HL-60/S4 treated with retinoic acid at 250 ng/mL for 4 days and 3 days (cell line): ENCODE results near the gene TEX54.

Source experiments
- in situ Hi-C: fragments of 300-500 bp; cut with MboI; formaldehyde crosslinking; loops from 2 replicates; pipeline ENCODE4 v1.7.0; 2022; ENCODE audit warnings: low sequenced_read_pairs

TEX54 gene

DNA sequence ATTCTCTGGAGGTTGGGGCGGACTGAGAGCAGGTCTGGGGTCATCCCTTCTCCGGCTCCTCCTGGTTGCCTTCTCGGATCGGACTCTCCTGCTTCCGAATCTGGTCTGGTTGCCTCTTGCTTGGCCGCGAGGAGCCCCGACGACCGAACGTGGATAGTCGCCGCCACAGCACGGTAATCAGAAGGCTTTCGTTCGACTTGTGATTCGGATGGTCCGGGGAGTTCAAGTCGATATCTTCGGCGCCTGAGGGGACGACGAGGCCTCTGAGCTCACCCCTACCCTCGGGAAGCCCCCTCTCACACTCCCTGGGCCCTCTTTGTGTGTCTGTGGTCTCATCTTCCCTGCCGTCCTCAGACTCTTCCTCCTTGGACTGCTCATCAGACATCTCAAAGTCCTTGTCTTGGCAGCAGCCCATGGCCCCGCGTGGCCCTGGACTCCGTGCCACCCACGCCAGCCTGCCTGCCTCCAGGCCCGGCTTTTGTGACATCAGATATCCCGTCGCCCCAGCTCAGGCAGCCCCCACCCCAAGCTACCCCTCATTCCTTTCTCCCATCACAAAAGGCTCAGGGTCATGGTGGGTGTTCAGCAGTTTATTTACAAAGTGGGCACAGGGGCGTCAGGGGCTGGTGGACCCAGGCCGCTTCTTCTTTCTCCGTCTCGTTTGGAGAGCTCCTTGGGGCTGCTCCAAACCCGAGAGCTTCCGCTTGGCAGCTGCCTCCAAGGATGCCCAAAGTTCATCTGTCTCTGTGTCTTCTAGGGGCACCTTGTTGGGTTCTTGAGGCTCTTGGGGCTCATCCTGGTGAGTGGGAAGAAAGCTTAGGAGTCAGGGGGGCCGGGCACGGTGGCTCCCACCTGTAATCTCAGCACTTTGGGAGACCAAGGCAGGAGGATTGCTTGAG is at the start of gene TEX54:
Gene TEX54, minus strand, starts transcription at position 506 of the 899 bp plus-strand sequence.
- in situ Hi-C loops: no loop called here

DNA sequence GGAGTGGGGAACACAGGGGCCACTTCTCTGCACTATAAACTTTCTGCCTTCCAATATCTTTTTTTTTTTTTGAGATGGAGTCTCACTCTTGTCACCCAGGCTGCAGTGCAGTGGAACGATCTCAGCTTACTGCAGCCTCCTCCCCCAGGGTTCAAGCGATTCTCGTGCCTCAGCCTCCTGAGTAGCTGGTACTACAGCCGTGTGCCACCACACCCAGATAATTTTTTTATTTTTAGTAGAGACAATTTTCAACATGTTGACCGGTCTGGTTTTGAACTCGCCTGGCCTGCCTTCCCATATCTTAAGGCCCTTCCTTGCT is 49.7 kb upstream of the TEX54 start:
- in situ Hi-C loops: no loop called here

DNA sequence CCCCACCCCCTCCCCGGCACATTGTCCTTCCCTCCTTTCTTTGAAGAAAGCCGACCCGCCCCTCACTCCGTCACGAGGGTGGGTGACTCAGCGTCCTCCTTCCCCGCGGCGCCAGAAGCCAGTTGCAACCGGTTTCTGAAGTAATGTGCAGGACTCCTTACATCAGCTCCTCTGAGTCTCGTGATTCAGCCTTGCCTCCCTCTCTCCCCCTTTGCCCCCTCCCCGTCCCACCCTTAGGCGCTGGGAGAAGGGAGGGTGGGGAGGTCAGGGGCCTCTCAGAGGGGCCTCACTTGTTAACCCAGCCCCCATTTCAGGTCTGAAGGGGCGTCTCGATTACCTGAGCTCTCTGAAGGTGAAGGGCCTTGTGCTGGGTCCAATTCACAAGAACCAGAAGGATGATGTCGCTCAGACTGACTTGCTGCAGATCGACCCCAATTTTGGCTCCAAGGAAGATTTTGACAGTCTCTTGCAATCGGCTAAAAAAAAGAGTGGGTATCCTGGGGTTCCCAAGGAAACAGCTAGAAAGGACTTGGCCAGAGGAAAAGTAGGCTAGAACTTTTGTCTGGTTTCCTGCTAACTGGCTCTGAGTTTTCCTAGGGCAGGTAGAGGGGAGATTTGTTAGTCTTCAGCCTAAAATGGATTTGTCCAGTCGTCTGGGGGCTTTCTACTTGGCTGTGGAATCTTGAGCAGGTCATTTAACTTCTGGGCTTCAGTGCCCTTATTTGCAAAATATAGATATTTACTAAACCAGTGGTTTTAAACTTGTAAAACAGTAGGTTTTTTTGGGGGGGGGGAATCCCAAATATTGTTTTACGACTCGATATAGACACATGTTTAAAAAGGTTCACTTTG is 49.2 kb upstream of the TEX54 start:
- in situ Hi-C loops: no loop called here

DNA sequence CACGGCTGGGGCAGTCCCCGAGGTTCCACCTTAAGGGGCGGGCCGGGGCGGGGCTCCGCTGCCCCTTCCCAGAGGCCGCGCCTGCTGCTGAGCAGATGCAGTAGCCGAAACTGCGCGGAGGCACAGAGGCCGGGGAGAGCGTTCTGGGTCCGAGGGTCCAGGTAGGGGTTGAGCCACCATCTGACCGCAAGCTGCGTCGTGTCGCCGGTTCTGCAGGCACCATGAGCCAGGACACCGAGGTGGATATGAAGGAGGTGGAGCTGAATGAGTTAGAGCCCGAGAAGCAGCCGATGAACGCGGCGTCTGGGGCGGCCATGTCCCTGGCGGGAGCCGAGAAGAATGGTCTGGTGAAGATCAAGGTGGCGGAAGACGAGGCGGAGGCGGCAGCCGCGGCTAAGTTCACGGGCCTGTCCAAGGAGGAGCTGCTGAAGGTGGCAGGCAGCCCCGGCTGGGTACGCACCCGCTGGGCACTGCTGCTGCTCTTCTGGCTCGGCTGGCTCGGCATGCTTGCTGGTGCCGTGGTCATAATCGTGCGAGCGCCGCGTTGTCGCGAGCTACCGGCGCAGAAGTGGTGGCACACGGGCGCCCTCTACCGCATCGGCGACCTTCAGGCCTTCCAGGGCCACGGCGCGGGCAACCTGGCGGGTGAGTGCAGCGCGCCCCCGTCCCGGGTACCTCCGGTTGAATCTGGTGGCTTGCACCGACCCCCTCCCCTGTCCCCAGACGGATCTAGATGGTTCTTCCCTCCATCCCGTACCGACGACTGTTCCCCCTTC is 48.4 kb upstream of the TEX54 start, which contains the start of gene SLC3A2:
Gene SLC3A2, plus strand, starts transcription at position 94 of the 776 bp plus-strand sequence. Its CDS starts 128 bp downstream, at position 222.
- in situ Hi-C loops: no loop called here

DNA sequence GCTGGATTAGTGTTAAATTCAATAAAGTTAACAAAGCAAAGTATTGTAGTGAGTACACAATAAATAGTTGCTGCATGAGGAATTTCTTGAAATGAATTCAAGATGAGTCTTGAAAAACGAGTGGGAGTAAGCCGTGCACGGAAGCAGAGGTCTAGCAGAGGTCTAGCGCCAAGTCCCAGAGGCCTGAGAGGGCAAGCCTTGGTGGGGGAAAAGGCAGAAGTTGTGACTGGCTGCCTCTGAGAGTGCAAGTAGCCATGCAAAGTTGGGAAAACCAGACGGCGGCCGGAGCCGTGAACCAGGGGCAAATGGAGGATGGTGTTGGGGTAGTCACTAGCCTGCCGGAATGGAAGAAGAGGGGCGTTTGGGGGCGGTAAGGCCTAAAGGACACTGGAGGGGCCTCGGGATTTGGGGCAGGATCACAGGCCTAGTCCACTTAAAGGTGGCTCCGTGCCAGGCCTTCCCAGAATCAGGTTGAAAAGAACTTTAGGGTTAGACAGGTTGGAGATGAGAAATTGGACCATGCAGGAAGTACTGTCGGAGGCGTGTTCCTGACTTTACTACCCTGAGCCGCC is 47.7 kb upstream of the TEX54 start:
- in situ Hi-C loops: no loop called here

DNA sequence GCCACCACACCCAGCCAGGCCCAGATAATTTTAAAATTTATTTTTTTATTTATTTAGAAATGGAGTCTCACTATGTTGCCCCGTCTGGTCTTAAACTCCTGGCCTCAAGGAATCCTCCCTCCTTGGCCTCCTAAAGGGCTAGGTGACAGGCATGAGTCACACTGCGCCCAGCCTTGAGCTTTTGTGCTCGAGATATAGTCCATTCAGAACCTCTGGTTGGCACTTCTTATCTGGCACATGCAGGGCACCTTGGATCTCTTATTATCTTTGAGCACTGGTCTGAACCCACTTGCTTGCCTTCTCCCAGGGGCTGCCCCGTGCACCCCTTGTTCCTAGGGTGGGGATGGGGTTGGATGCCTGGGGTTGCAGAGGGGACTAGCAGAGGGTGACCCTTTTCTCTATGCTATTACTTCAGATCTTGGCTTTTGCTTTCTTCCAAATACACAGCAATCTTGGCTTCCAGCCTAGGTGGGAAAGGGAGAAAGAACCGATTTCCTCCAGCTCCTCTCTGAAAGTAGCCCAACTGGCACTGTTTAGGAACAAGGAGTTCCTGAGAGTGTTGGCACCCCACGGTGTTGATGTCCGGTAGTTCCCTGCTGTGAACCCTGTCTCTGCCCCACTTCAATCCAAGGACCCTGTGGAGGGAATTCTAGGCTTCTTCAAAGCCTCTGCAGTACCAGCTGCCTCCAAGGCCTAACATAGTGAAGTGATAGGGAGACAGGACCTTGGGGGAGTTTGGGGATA is 46.8 kb upstream of the TEX54 start:
- in situ Hi-C loops: no loop called here

DNA sequence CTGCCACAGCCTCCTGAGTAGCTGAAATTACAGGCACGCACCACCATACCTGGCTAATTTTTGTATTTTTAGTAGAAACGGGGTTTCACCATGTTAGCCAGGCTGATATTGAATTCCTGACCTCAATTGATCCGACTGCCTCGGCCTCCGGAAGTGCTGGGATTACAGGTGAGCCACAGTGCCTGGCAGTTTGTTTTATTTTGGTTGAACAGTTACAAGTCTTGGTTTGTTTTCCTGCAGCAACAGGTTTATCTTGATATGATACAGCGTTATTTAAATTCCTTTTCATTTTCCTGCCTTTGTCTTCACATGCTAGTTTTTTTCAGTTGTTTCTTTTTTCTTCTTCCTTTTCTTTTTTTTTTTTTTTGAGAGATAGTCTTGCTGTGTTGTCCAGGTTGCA is 44.1 kb upstream of the TEX54 start:
- in situ Hi-C loops: no loop called here

DNA sequence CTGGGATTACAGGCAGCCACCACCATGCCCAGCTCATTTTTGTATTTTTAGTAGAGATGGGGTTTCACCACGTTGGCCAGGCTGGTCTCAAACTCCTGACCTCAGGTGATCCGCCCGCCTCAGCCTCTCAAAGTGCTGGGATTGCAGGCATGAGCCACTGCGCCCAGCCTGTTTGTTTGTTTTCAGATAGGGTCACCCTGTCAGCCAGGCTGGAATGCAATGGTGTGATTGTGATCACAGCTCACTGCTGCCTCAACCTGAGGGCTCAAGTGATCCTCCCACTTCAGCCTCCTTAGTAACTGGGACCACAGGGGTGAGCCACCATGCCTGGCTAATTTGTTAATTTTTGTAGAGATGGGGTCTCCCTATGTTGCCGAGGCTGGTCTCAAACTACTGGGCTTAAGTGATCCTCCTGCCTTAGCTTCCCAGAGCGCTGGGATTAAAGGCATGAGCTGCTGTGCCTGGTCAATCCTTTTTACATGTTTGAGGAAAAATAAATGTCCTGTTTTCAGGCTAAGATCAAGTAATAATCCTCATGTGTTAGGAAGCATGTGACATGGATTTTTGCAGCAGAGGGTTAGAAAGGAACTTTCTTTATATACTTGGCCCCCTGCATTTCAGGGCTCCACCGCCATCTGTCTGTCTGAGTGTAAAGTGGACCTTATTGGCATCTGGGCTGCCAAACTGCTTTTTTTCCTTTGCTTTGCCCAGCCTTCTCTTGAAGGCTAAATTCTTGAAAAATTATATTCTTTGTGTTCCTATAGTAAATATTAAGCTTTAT is 43.2 kb upstream of the TEX54 start:
- in situ Hi-C loops: no loop called here

DNA sequence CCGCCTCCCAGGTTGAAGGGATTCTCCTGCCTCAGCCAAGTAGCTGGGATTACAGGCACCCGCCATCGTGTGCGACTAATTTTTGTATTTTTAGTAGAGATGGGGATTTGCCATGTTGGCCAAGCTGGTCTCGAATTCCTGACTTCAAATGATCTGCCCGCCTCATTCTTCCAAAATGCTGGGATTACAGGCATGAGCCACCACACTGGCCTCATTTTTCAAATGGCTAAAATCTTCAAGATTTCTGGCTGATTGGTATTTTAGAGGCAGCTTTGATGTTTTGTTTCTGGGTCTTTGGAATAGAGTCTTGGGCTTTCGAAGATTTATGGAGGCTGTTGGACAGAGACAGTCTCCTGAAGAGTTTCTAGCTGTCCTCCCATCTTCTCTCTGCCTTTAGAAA is 42.2 kb upstream of the TEX54 start:
- in situ Hi-C loops: loop anchor here (25.0 kb wide), 1 partner anchor 463 kb away; the partner anchor contains the start of gene SCGB1A1

DNA sequence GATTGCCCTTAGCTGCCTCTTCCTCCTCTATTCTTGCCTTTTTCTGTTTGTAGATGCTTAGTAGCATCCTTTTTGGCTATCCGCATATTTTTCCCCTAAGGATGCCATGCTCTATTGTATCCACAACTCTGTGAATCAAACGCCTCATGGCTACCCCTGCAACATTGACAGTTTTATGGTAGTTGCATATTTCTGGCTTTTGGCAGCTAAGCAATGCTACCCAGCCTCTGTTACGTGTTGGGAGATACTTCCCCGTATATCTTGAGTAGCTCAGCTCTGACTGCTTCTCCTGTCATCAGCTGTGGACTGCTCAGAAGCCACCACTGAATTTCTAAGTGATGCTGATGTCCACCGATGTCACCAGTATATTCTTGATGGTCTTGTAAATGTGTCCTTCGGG is 33.0 kb upstream of the TEX54 start:
- in situ Hi-C loops: loop anchor here (25.0 kb wide), 1 partner anchor 453 kb away; the partner anchor contains the start of gene SCGB1A1

DNA sequence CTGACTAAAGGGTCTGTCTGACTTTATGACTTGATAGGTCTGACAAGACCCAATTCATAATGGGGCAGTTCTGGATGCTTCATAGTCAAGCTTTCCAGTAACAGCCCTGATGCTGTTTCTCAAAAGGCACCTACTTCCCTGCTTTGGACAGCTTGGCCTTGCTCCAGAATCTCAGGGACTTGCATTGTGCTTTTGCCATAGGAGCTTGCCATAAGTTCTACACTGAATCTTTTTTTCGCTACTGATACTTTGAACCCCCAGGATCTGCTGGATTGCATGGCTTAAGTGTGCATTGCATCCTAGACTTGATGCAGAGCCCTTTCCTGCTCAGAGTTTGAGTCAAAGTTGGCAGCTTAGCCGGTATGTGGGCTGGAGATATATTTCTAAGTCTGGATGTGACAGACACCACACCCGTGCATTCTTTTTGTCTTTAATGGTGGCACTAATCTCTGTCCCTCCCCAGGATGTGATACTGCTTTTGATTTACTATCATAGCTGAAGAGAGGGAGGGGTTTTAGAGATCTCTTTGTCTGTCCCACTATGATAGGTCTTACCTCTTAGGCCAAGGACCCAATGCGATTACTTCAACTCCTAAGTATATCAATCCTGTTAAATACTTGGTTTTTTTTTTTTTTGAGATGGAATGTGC is 31.2 kb upstream of the TEX54 start:
- in situ Hi-C loops: loop anchor here (25.0 kb wide), 1 partner anchor 452 kb away; the partner anchor contains the start of gene SCGB1A1

DNA sequence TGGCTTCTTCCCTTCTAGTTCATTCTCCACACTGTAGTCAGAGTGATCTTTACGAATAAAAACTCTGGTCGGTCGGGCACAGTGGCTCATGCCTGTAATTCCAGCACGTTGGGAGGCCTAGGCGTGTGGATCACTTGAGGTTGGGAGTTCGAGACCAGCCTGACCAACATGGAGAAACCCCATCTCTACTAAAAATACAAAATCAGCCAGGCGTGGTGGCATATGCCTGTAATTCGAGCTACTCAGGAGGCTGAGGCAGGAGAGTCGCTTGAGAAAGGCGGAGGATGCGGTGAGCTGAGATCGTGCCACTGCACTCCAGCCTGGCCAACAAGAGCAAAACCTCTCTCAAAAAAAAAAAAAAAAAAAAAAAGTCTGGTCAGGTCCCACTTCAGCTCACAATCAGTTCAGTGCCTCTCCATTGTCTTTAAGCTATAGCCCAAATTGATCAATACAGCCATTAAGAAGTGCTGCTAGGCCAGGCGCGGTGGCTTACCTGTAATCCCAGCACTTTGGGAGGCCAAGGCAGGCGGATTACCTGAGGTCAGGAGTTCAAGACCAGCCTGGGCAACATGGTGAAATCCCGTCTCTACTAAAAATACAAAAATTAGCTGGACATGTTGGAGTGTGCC is 29.0 kb upstream of the TEX54 start:
- in situ Hi-C loops: loop anchor here (25.0 kb wide), 1 partner anchor 449 kb away; the partner anchor contains the start of gene SCGB1A1

DNA sequence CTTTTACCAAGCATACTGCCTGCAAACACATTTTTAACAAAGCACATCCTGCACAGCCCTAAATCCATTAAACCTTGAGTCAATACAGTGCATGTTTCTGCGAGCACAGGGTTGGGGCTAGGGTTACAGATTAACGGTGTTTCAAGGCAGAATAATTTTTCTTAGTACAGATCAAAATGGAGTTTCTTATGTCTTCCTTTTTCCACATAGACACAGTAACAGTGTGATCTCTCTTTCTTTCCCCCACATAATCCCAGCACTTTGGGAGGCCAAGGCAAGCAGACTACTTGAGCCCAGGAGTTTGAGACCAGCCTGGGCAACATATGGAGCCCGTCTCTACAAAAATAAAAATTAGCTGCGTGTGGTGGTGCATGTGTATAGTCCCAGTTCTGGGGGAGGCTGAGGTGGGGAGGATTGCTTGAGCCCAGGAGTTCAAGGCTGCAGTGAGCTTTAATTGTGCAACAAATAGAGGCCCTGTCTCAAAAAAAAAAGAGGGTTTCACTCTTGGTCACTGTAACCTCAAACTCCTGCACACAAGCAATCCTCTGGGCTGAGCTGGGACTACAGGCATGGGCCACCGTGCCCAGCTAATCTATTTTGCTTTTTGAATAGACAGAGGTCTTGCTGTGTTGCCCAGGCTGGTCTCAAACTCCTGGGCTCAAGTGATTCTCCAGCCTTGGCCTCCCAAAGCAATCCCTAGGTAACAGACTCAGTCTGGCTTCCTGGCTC is 28.4 kb upstream of the TEX54 start:
- in situ Hi-C loops: loop anchor here (25.0 kb wide), 1 partner anchor 449 kb away; the partner anchor contains the start of gene SCGB1A1

DNA sequence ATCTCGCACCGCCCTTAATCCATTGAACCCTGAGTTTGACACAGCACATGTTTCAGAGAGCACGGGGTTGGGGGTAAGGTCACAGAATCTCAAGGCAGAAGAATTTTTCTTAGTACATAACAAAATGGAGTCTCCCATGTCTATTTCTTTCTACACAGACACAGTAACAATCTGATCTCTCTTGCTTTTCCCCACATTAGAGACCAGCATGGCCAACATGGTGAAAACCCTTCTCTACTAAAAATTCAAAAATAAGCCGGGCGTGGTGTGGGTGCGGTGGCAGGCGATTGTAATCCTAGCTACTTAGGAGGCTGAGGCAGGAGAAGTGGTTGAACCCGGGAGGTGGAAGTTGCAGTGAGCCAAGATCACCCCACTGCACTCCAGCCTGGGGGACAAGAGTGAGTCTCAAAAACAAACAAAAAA is 26.7 kb upstream of the TEX54 start:
- in situ Hi-C loops: loop anchor here (25.0 kb wide), 1 partner anchor 447 kb away; the partner anchor contains the start of gene SCGB1A1

DNA sequence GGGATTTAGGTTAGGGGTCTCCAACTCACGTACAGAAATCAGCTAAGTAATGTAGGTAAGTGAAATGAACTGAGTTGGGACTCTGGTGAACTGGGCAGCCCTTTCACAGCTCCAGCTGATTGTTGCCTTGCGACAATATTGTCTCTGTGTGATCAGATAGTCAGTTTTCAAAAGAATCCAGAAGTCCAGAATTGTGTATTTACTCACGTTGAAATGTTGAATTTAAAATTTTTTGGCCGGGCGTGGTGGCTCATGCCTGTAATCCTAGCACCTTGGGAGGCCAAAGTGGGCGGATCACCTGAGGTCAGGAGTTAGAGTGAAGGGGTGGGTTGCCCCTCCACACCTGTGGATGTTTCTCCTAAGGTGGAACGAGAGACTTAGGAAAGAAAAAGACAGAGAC is 25.6 kb upstream of the TEX54 start:
- in situ Hi-C loops: loop anchor here (25.0 kb wide), 1 partner anchor 446 kb away; the partner anchor contains the start of gene SCGB1A1

DNA sequence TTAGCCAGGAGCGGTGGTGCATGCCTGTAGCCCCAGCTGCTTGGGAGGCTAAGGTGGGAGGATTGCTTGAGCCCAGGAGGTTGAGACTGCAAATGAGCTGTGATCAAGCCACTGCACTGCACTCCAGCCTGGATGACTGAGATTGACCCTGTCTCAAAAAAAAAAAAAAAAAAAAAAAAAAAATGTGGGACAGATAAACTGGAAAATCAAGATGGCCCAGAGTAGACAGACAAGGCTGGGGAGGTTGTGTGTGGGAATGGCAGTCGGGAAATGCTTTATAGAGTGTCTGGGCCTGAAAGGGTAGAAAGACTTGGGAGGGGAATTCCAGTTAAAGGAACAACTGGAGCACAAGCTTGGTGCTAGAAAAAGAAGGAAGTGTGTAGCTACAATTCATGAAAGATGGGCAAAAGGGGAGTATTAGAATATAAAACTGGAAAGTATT is 24.9 kb upstream of the TEX54 start:
- in situ Hi-C loops: loop anchor here (25.0 kb wide), 1 partner anchor 445 kb away; the partner anchor contains the start of gene SCGB1A1
